Large intestine (tissue), 3 donors: ENCODE measurements around the gene DNAJB2. TPM values are rescaled to one million over a fixed set of nuclear protein-coding genes. Genes with fewer than 3 reads are reported as not detected.
A peak's percentile ranks its signal among the peaks of the same experiment; 100 is the strongest.

ENCODE experiments used
- DNase-seq, 2 donors: peaks; one replicate each; pipeline versions ENCODE4 v3.0.0 to v3.0.0-alpha.2; 2013
- H3K27ac ChIP-seq: one replicate; pipeline ENCODE4 v1.5.1; 2013; ENCODE audit warnings: low read length
- H3K27me3 ChIP-seq: 2 replicates; pipeline ENCODE4 v1.6.1; 2013; ENCODE audit warnings: low read length; ENCODE audit not compliant: control insufficient read depth, insufficient read depth
- H3K36me3 ChIP-seq: 2 replicates; pipeline ENCODE4 v1.6.1; 2013; ENCODE audit warnings: low read length; ENCODE audit not compliant: control insufficient read depth, insufficient read depth
- H3K4me1 ChIP-seq: one replicate; pipeline ENCODE4 v1.6.1; 2013; ENCODE audit warnings: low read length; ENCODE audit not compliant: control insufficient read depth, insufficient read depth
- H3K4me3 ChIP-seq: one replicate; pipeline ENCODE4 v1.5.1; 2013; ENCODE audit warnings: low read length
- H3K9me3 ChIP-seq: one replicate; pipeline ENCODE4 v1.6.1; 2013; ENCODE audit warnings: mild to moderate bottlenecking, low read depth, low read length, moderate library complexity; ENCODE audit not compliant: control insufficient read depth
- WGBS: methylation state at CpG from one replicate; pipeline ENCODE4 v1.1.5; 2013; ENCODE audit warnings: low lambda C conversion rate; ENCODE audit not compliant: insufficient coverage; 5-methylcytosine and 5-hydroxymethylcytosine counted together
- polyA plus RNA-seq: library from polyadenylated mRNA; unstranded; fragments of 120-200 nt; gene quantifications from one replicate; pipeline ENCODE4 v1.2.1, GENCODE V29; 2013

Gene DNAJB2
- polyA plus RNA-seq, 1 donor, result 46.9 TPM

DNA sequence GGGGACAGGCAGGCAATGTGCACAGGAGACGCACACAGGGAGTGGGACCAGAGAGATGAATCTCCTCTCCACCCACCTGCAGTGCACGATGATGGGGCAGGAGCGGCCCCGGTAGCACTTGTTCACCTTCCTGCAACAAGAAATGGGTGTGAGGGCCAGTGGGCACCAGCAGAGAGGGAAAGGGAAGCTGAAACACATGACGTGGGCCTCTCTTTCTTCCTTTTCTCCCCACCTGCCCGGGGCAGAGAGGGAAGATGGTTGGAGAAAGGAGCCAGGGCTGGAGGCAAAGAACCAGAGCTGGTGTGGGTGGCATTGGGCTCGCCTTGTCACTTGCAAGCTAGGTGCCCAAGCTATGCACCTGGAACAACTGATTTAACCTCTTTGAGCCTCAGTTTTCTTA lies 12.2 kb downstream of the DNAJB2 start:
- DNase-seq, result no peak
- Histone ChIP-seq H3K27ac (no peak overlapping the region), H3K36me3 (no peaks in the 10 kb centered on the region), H3K4me1 (peaks cover 9% of the 10 kb centered on the region), H3K4me3 (no peak overlapping the region), H3K9me3 (no peaks in the 10 kb centered on the region), H3K27me3 (peaks cover 5% of the 10 kb centered on the region)
- no CpG with 5 or more reads among the region's 7 CpGs for WGBS

DNA sequence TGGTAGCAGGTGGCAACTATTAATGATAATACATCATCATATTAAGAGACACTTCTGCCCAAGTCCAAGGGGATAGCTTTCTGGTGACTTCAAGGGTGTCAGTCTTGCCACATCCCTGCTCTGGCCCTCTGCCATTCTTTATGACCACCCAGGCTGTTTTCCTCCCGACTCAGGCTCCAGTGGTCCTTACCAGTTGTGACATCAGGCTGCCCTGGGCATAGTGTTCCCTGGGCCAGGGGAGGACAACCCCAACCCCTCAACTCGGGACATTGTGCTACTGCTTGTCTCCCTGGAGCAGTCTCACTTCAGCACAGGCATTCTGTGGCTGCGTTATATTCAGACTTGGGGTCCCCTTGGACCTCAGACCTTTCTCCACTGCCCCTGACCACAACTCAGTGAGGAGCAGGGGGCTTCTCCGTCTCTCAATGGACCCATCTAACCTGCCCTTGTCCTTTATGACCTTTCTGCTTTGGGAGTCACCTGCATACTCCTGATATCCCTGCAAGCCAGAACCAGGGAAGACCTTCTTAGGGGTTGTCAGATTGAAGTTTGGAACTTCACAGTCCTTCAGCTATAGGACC lies 12.8 kb downstream of the DNAJB2 start:
- H3K36me3 ChIP-seq, result no peaks in the 10 kb centered on the region
- H3K27ac ChIP-seq, result no peak overlapping the region
- peaks cover 9% of the 10 kb centered on the region for H3K4me1 ChIP-seq
- H3K27me3 ChIP-seq, result peaks cover 5% of the 10 kb centered on the region
- no peak overlapping the region for H3K4me3 ChIP-seq
- no peak for DNase-seq
- WGBS, result no CpG with 5 or more reads among the region's 4 CpGs
- H3K9me3 ChIP-seq, result no peaks in the 10 kb centered on the region

DNA sequence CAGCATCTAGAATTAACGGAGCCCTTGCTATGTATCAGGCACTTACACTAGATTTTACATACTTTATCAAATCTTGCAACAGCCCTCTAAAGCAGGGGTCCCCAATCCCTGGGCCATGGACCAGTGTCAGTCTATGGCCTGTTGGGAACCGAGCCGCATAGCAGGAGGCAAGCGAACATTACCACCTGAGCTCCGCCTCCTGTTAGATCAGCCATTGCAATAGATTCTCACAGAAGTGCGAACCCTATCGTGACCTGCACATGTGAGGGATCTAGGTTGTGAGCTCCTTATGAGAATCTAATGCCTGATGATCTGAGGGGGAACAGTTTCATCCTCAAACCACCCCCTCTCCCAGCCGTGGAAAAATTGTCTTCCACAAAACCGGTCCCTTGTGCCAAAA lies 13.4 kb downstream of the DNAJB2 start:
- H3K4me1 ChIP-seq, result peaks cover 9% of the 10 kb centered on the region
- no peak overlapping the region for H3K4me3 ChIP-seq
- H3K9me3 ChIP-seq, result no peaks in the 10 kb centered on the region
- H3K27me3 ChIP-seq, result peaks cover 5% of the 10 kb centered on the region
- WGBS, result no CpG with 5 or more reads among the region's 9 CpGs
- H3K27ac ChIP-seq, result no peak overlapping the region
- no peak for DNase-seq
- H3K36me3 ChIP-seq, result no peaks in the 10 kb centered on the region

- no peak overlapping the region for H3K4me3 ChIP-seq
- no CpG with 5 or more reads among the region's 5 CpGs for WGBS
- no peak overlapping the region for H3K27ac ChIP-seq
- H3K9me3 ChIP-seq, result no peaks in the 10 kb centered on the region
- DNase-seq, result no peak
- peaks cover 5% of the 10 kb centered on the region for H3K27me3 ChIP-seq
- H3K4me1 ChIP-seq, result peaks cover 9% of the 10 kb centered on the region
- H3K36me3 ChIP-seq, result no peaks in the 10 kb centered on the region
Observed at GRCh38 chr2:219293736-219294231, 14.6 kb downstream of the DNAJB2 start.

GRCh38 chr2:219294356-219295351 lies 15.5 kb downstream of the DNAJB2 start:
- peak overlapping the region; percentile 55 for H3K4me3 ChIP-seq
- peak overlapping the region; percentile 16 for H3K27ac ChIP-seq
- peaks cover 10% of the 10 kb centered on the region for H3K27me3 ChIP-seq
- WGBS, result 42% methylated on average over 6 of the region's 67 CpGs
- H3K9me3 ChIP-seq, result no peaks in the 10 kb centered on the region
- H3K36me3 ChIP-seq, result no peaks in the 10 kb centered on the region
- peak; percentile 88 to 94 for DNase-seq
- peaks cover 9% of the 10 kb centered on the region for H3K4me1 ChIP-seq

DNA sequence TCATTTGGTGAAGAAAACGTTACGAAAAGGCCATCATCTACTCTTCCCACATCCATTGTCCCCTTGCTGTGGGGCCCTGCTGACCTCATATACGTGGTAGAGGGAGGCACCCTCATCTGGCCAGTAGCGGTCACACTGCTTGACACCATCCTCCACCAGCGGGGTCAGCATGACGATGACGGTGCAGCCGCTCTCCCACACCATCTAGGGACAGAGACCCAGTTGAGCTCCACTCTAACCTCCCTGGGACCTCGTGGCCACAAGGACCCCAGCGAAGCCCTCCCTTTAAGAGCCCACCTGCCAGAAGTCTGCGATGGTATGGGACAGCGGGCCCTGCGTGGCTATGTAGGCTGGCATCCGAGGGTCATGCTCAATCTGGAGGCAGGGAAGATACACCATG lies 17.0 kb downstream of the DNAJB2 start:
- H3K9me3 ChIP-seq, result no peaks in the 10 kb centered on the region
- no peak overlapping the region for H3K27ac ChIP-seq
- H3K27me3 ChIP-seq, result peaks cover 25% of the 10 kb centered on the region
- H3K36me3 ChIP-seq, result no peaks in the 10 kb centered on the region
- no peak for DNase-seq
- no peak overlapping the region for H3K4me3 ChIP-seq
- H3K4me1 ChIP-seq, result peaks cover 9% of the 10 kb centered on the region
- no CpG with 5 or more reads among the region's 14 CpGs for WGBS

GRCh38 chr2:219296631-219297391 lies 17.6 kb downstream of the DNAJB2 start:
- H3K27ac ChIP-seq, result no peak overlapping the region
- H3K27me3 ChIP-seq, result peaks cover 32% of the 10 kb centered on the region
- H3K9me3 ChIP-seq, result no peaks in the 10 kb centered on the region
- no peak for DNase-seq
- peaks cover 9% of the 10 kb centered on the region for H3K4me1 ChIP-seq
- no peaks in the 10 kb centered on the region for H3K36me3 ChIP-seq
- H3K4me3 ChIP-seq, result no peak overlapping the region
- WGBS, result no CpG with 5 or more reads among the region's 25 CpGs

GRCh38 chr2:219297766-219298456 lies 18.7 kb downstream of the DNAJB2 start:
- peaks cover 43% of the 10 kb centered on the region for H3K27me3 ChIP-seq

GRCh38 chr2:219298759-219299371 lies 19.7 kb downstream of the DNAJB2 start:
- no peaks in the 10 kb centered on the region for H3K9me3 ChIP-seq
- H3K4me1 ChIP-seq, result peaks cover 9% of the 10 kb centered on the region
- DNase-seq, result peak; percentile 71 to 72
- H3K4me3 ChIP-seq, result no peak overlapping the region
- no peak overlapping the region for H3K27ac ChIP-seq
- WGBS, result no CpG with 5 or more reads among the region's 15 CpGs
- no peaks in the 10 kb centered on the region for H3K36me3 ChIP-seq
- H3K27me3 ChIP-seq, result peaks cover 49% of the 10 kb centered on the region

More at GRCh38 chr2:219297766-219298456, 18.7 kb downstream of the DNAJB2 start:
- Histone ChIP-seq H3K36me3 (no peaks in the 10 kb centered on the region), H3K4me1 (peaks cover 9% of the 10 kb centered on the region), H3K27ac (no peak overlapping the region), H3K9me3 (no peaks in the 10 kb centered on the region), H3K4me3 (no peak overlapping the region)
- DNase-seq, result no peak
- WGBS, result no CpG with 5 or more reads among the region's 14 CpGs
